ENCODE measurements around the gene SMIM24. TPM values are rescaled to one million over a fixed set of nuclear protein-coding genes. Genes with fewer than 3 reads are reported as not detected.
A peak's percentile ranks its signal among the peaks of the same experiment; 100 is the strongest.

Gene SMIM24
- total and polyA plus RNA-seq, 9 of the 15 experiments (the other 6 are each of a cell fraction or from before 2014, with no cell fraction given), result 0.45 to 12.3 (median 1.4) TPM; not detected in 1

- peak; percentile 74; the same call in 1 of the 2 replicates for TF ChIP-seq JUN (IDR thresholded peaks at IDR 0.05; ENCODE audit: borderline replicate concordance, low read depth, low read length)
- peak; percentile 93; the same call in 1 of the 2 replicates for TF ChIP-seq JUN (CRISPR knock-in tag; IDR thresholded peaks at IDR 0.05; ENCODE audit: borderline replicate concordance)
- no peak for TF ChIP-seq BRCA1 (IDR thresholded peaks at IDR 0.05)
- TF ChIP-seq BRCA1 (CRISPR knock-in tag; IDR thresholded peaks at IDR 0.05), result peak; percentile 55; the same call in 1 of the 2 replicates
- TF ChIP-seq RBBP5 (IDR thresholded peaks at IDR 0.05; ENCODE audit: borderline replicate concordance, insufficient read depth, low read length, poor library complexity, severe bottlenecking), result peak; percentile 80
- TF ChIP-seq POLR2AphosphoS5 (IDR thresholded peaks at IDR 0.05; ENCODE audit: control insufficient read depth, insufficient read depth, low read depth, low read length), result peak; percentile 77
- TF ChIP-seq ZNF143 (CRISPR knock-in tag; IDR thresholded peaks at IDR 0.05), result peak; percentile 53; the same call in 1 of the 2 replicates
- TF ChIP-seq, protein P1, sequence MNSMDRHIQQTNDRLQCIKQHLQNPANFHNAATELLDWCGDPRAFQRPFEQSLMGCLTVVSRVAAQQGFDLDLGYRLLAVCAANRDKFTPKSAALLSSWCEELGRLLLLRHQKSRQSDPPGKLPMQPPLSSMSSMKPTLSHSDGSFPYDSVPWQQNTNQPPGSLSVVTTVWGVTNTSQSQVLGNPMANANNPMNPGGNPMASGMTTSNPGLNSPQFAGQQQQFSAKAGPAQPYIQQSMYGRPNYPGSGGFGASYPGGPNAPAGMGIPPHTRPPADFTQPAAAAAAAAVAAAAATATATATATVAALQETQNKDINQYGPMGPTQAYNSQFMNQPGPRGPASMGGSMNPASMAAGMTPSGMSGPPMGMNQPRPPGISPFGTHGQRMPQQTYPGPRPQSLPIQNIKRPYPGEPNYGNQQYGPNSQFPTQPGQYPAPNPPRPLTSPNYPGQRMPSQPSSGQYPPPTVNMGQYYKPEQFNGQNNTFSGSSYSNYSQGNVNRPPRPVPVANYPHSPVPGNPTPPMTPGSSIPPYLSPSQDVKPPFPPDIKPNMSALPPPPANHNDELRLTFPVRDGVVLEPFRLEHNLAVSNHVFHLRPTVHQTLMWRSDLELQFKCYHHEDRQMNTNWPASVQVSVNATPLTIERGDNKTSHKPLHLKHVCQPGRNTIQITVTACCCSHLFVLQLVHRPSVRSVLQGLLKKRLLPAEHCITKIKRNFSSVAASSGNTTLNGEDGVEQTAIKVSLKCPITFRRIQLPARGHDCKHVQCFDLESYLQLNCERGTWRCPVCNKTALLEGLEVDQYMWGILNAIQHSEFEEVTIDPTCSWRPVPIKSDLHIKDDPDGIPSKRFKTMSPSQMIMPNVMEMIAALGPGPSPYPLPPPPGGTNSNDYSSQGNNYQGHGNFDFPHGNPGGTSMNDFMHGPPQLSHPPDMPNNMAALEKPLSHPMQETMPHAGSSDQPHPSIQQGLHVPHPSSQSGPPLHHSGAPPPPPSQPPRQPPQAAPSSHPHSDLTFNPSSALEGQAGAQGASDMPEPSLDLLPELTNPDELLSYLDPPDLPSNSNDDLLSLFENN (IDR thresholded peaks at IDR 0.05; ENCODE audit: low read depth in 2 of 2, low read length in 2 of 2), result peak in 1 of 2 experiments; percentile 63; a peak in 2 of 4 replicates
- TF ChIP-seq, protein P2, sequence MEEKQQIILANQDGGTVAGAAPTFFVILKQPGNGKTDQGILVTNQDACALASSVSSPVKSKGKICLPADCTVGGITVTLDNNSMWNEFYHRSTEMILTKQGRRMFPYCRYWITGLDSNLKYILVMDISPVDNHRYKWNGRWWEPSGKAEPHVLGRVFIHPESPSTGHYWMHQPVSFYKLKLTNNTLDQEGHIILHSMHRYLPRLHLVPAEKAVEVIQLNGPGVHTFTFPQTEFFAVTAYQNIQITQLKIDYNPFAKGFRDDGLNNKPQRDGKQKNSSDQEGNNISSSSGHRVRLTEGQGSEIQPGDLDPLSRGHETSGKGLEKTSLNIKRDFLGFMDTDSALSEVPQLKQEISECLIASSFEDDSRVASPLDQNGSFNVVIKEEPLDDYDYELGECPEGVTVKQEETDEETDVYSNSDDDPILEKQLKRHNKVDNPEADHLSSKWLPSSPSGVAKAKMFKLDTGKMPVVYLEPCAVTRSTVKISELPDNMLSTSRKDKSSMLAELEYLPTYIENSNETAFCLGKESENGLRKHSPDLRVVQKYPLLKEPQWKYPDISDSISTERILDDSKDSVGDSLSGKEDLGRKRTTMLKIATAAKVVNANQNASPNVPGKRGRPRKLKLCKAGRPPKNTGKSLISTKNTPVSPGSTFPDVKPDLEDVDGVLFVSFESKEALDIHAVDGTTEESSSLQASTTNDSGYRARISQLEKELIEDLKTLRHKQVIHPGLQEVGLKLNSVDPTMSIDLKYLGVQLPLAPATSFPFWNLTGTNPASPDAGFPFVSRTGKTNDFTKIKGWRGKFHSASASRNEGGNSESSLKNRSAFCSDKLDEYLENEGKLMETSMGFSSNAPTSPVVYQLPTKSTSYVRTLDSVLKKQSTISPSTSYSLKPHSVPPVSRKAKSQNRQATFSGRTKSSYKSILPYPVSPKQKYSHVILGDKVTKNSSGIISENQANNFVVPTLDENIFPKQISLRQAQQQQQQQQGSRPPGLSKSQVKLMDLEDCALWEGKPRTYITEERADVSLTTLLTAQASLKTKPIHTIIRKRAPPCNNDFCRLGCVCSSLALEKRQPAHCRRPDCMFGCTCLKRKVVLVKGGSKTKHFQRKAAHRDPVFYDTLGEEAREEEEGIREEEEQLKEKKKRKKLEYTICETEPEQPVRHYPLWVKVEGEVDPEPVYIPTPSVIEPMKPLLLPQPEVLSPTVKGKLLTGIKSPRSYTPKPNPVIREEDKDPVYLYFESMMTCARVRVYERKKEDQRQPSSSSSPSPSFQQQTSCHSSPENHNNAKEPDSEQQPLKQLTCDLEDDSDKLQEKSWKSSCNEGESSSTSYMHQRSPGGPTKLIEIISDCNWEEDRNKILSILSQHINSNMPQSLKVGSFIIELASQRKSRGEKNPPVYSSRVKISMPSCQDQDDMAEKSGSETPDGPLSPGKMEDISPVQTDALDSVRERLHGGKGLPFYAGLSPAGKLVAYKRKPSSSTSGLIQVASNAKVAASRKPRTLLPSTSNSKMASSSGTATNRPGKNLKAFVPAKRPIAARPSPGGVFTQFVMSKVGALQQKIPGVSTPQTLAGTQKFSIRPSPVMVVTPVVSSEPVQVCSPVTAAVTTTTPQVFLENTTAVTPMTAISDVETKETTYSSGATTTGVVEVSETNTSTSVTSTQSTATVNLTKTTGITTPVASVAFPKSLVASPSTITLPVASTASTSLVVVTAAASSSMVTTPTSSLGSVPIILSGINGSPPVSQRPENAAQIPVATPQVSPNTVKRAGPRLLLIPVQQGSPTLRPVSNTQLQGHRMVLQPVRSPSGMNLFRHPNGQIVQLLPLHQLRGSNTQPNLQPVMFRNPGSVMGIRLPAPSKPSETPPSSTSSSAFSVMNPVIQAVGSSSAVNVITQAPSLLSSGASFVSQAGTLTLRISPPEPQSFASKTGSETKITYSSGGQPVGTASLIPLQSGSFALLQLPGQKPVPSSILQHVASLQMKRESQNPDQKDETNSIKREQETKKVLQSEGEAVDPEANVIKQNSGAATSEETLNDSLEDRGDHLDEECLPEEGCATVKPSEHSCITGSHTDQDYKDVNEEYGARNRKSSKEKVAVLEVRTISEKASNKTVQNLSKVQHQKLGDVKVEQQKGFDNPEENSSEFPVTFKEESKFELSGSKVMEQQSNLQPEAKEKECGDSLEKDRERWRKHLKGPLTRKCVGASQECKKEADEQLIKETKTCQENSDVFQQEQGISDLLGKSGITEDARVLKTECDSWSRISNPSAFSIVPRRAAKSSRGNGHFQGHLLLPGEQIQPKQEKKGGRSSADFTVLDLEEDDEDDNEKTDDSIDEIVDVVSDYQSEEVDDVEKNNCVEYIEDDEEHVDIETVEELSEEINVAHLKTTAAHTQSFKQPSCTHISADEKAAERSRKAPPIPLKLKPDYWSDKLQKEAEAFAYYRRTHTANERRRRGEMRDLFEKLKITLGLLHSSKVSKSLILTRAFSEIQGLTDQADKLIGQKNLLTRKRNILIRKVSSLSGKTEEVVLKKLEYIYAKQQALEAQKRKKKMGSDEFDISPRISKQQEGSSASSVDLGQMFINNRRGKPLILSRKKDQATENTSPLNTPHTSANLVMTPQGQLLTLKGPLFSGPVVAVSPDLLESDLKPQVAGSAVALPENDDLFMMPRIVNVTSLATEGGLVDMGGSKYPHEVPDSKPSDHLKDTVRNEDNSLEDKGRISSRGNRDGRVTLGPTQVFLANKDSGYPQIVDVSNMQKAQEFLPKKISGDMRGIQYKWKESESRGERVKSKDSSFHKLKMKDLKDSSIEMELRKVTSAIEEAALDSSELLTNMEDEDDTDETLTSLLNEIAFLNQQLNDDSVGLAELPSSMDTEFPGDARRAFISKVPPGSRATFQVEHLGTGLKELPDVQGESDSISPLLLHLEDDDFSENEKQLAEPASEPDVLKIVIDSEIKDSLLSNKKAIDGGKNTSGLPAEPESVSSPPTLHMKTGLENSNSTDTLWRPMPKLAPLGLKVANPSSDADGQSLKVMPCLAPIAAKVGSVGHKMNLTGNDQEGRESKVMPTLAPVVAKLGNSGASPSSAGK (IDR thresholded peaks at IDR 0.05), result peak; percentile 100
- no peak for TF ChIP-seq ZSCAN29 (IDR thresholded peaks at IDR 0.05)
Observed at GRCh38 chr19:3520166-3521103, 40.1 kb upstream of the SMIM24 start (continued).
